Hepatic stellate cell (primary cell): ENCODE measurements around the gene RNF13.
"Not testable (repeated sequence)": the region's sequence is repeated elsewhere in the genome, so short reads cannot be mapped to it uniquely, and the experiment has no call there.

Experiments
- DNase-seq: peaks from one replicate; pipeline ENCODE4 v3.0.0; 2011; ENCODE audit warnings: low spot score

The RNF13 gene

GRCh38 chr3:149839896-149840295 lies 26.9 kb downstream of the RNF13 start:
- no peak for DNase-seq

GRCh38 chr3:149843502-149843901 lies 30.5 kb downstream of the RNF13 start:
- DNase-seq = no peak

- DNase-seq = no peak
These were observed 31.1 kb downstream of the RNF13 start for GRCh38 chr3:149844091-149844490.

GRCh38 chr3:149845570-149846244 lies 32.7 kb downstream of the RNF13 start:
- no peak for DNase-seq

- DNase-seq = no peak
These were observed 35.2 kb downstream of the RNF13 start for GRCh38 chr3:149848238-149848637.

- DNase-seq = no peak
These were observed 35.7 kb downstream of the RNF13 start for GRCh38 chr3:149848688-149849087.

- no peak for DNase-seq
These were observed 38.0 kb downstream of the RNF13 start for GRCh38 chr3:149850787-149851584.

- no peak for DNase-seq
These were observed 45.9 kb downstream of the RNF13 start for GRCh38 chr3:149858911-149859310.

- no peak for DNase-seq
These were observed 47.9 kb downstream of the RNF13 start for GRCh38 chr3:149860881-149861280.

GRCh38 chr3:149867563-149867962 lies 54.5 kb downstream of the RNF13 start:
- no peak for DNase-seq

- no peak for DNase-seq
These were observed 58.8 kb downstream of the RNF13 start for GRCh38 chr3:149871855-149872254.

- no peak for DNase-seq
These were observed 59.6 kb downstream of the RNF13 start for GRCh38 chr3:149872589-149872988.

GRCh38 chr3:149877668-149878067 lies 64.7 kb downstream of the RNF13 start:
- DNase-seq = no peak

- peak; percentile 21 for DNase-seq
These were observed 66.9 kb downstream of the RNF13 start for GRCh38 chr3:149879872-149880271.

- DNase-seq = no peak
These were observed 68.9 kb downstream of the RNF13 start for GRCh38 chr3:149881879-149882278.

- DNase-seq = no peak
These were observed 70.1 kb downstream of the RNF13 start for GRCh38 chr3:149883134-149883533.

GRCh38 chr3:149883860-149884259 lies 70.8 kb downstream of the RNF13 start:
- not testable (repeated sequence) for DNase-seq

GRCh38 chr3:149884848-149885247 lies 71.8 kb downstream of the RNF13 start:
- DNase-seq = not testable (repeated sequence)

GRCh38 chr3:149886957-149887356 lies 73.9 kb downstream of the RNF13 start:
- DNase-seq = no peak

GRCh38 chr3:149891621-149892020 lies 78.6 kb downstream of the RNF13 start:
- DNase-seq = no peak

- no peak for DNase-seq
These were observed 79.4 kb downstream of the RNF13 start for GRCh38 chr3:149892371-149892770.

- peak; percentile 25 for DNase-seq
These were observed 81.2 kb downstream of the RNF13 start for GRCh38 chr3:149894205-149894604.

GRCh38 chr3:149895339-149895738 lies 82.3 kb downstream of the RNF13 start:
- no peak for DNase-seq

GRCh38 chr3:149895769-149896168 lies 82.8 kb downstream of the RNF13 start:
- no peak for DNase-seq
